Osteocyte (in vitro differentiated cells): ENCODE measurements around the gene SYT12. TPM values are rescaled to one million over a fixed set of nuclear protein-coding genes. Genes with fewer than 3 reads are reported as not detected.
"Not testable (repeated sequence)": the region's sequence is repeated elsewhere in the genome, so short reads cannot be mapped to it uniquely, and the experiment has no call there.

Source experiments
- DNase-seq: peaks from one replicate; pipeline ENCODE4 v3.0.0; 2021; ENCODE audit warnings: mixed read lengths; ENCODE audit not compliant: unreplicated experiment; ENCODE audit errors: extremely low spot score
- H3K27ac Mint-ChIP-seq: one replicate; pipeline ENCODE4 v1.8.0; 2021; ENCODE audit warnings: mild to moderate bottlenecking, mixed read lengths; ENCODE audit not compliant: unreplicated experiment
- H3K27me3 Mint-ChIP-seq: one replicate; pipeline ENCODE4 v1.8.0; 2021; ENCODE audit warnings: mixed read lengths; ENCODE audit not compliant: unreplicated experiment
- H3K36me3 Mint-ChIP-seq: one replicate; pipeline ENCODE4 v1.8.0; 2021; ENCODE audit warnings: mixed read lengths; ENCODE audit not compliant: unreplicated experiment
- H3K4me1 Mint-ChIP-seq: one replicate; pipeline ENCODE4 v1.8.0; 2021; ENCODE audit warnings: mixed read lengths; ENCODE audit not compliant: unreplicated experiment
- H3K4me3 Mint-ChIP-seq: one replicate; pipeline ENCODE4 v1.8.0; 2021; ENCODE audit warnings: mild to moderate bottlenecking, moderate library complexity, mixed read lengths; ENCODE audit not compliant: unreplicated experiment
- H3K9me3 Mint-ChIP-seq: one replicate; pipeline ENCODE4 v1.8.0; 2021; ENCODE audit warnings: mixed read lengths; ENCODE audit not compliant: unreplicated experiment
- total RNA-seq: library from RNA; stranded (reverse); gene quantifications from 2 replicates; pipeline ENCODE4 v1.2.1, GENCODE V29; 2021
- TF ChIP-seq, protein P1 (sequence below): fragments of 200-600 bp; sonication (generic); IDR thresholded peaks from 2 replicates; pipeline ENCODE4 v1.5.0; 2021; ENCODE audit warnings: antibody characterized with exemption, mild to moderate bottlenecking, moderate library complexity

Gene SYT12
- total RNA-seq, 1 donor from 2014 or later = 1.7 TPM

DNA sequence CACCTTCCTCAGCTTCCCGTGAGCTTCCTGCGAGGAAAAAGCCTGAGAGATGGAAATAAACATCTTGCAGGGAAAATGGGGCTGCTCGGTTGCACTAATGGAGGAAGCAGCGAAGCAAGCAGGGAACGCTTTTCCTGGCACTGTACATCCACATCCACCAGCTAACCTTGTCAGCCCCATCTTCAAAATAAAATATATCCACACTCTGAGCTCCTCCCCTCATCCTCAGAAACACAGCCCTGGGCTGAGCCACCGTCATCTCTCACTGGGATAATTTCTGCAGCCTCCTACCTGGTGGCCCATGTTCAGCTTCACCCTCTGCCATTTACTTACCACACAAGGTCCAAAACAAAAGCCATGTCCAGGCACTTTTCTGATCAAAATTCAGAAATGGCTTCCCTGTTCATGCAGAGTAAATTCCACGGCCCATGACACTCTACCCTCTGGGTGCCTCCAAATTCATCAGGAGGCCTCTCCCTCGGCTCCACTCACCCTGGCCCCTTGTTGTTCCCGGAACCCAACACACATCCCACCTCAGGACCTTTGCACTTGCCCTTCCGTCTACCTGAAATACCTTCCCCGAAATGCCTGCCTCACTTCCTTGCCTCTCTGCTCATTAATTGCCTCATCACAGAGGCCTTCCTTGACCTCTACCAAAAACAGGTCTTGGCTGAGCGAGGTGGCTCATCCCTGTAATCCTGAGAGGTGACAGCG, 34.9 kb upstream of the SYT12 start:
- TF ChIP-seq, protein P1, sequence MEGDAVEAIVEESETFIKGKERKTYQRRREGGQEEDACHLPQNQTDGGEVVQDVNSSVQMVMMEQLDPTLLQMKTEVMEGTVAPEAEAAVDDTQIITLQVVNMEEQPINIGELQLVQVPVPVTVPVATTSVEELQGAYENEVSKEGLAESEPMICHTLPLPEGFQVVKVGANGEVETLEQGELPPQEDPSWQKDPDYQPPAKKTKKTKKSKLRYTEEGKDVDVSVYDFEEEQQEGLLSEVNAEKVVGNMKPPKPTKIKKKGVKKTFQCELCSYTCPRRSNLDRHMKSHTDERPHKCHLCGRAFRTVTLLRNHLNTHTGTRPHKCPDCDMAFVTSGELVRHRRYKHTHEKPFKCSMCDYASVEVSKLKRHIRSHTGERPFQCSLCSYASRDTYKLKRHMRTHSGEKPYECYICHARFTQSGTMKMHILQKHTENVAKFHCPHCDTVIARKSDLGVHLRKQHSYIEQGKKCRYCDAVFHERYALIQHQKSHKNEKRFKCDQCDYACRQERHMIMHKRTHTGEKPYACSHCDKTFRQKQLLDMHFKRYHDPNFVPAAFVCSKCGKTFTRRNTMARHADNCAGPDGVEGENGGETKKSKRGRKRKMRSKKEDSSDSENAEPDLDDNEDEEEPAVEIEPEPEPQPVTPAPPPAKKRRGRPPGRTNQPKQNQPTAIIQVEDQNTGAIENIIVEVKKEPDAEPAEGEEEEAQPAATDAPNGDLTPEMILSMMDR = no peak
- H3K4me1 Mint-ChIP-seq = peaks cover 25% of the 10 kb centered on the region
- no peak for DNase-seq
- no peak overlapping the region for H3K4me3 Mint-ChIP-seq
- H3K27ac Mint-ChIP-seq = no peak overlapping the region
- peaks cover 3% of the 10 kb centered on the region for H3K27me3 Mint-ChIP-seq
- H3K36me3 Mint-ChIP-seq = no peaks in the 10 kb centered on the region
- H3K9me3 Mint-ChIP-seq = no peaks in the 10 kb centered on the region

DNA sequence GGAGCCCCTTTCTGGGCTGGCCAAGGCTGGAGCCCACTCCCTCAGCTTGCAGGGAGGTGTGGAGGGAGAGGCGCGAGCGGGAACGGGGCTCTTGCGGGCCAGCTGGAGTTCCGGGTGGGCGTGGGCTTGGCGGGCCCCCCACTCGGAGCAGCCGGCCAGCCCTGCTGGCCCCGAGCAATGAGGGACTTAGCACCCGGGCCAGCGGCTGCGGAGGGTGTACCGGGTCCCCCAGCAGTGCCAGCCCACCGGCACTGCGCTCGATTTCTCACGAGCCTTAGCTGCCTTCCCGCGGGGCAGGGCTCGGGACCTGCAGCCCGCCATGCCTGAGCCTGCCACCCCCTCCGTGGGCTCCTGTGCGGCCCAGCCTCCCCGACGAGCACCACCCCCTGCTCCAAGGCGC, 34.2 kb upstream of the SYT12 start:
- not testable (repeated sequence) for H3K27ac Mint-ChIP-seq, DNase-seq, H3K27me3 Mint-ChIP-seq, H3K9me3 Mint-ChIP-seq, H3K4me3 Mint-ChIP-seq, H3K36me3 Mint-ChIP-seq
- H3K4me1 Mint-ChIP-seq = peaks cover 23% of the 10 kb centered on the region

DNA sequence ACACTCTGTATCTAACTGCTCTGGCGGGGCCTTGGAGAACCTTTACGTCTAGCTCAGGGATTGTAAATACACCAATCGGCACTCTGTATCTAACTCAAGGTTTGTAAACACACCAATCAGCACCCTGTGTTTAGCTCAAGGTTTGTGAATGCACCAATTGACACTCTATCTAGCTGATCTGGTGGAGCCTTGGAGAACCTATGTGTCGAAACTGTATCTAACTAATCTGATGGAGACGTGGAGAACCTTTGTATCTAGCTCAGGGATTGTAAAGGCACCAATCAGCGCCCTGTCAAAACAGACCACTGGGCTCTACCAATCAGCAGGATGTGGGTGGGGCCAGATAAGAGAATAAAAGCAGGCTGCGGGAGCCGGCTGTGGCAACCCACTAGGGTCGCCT, 33.6 kb upstream of the SYT12 start:
- DNase-seq, H3K27ac Mint-ChIP-seq, H3K36me3 Mint-ChIP-seq, H3K9me3 Mint-ChIP-seq, H3K27me3 Mint-ChIP-seq, H3K4me3 Mint-ChIP-seq: not testable (repeated sequence)
- peaks cover 19% of the 10 kb centered on the region for H3K4me1 Mint-ChIP-seq

DNA sequence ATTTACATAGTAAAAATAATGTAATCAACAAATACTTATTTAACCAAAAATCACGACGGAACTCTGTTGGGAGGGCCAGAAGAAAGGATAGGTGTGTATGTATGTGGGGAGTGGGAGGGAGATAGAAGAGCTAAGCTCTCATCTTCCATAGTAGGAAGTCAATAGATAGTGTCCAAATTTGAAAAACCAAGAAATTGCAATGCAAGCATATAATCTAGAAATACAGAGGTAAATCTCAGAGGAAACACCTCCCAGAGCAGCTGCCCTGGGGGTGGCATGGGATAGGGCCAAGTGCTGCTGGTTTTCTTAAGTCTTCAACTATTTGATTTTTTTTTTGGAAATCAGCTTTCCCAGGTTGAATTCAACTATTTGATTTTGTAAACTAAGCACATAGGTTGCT, 30.9 kb upstream of the SYT12 start:
- TF ChIP-seq, protein P1 = no peak
- Mint-ChIP-seq H3K9me3 (no peaks in the 10 kb centered on the region), H3K27me3 (peaks cover 3% of the 10 kb centered on the region), H3K36me3 (no peaks in the 10 kb centered on the region), H3K4me3 (no peak overlapping the region), H3K27ac (no peak overlapping the region), H3K4me1 (peaks cover 16% of the 10 kb centered on the region)
- DNase-seq = no peak

DNA sequence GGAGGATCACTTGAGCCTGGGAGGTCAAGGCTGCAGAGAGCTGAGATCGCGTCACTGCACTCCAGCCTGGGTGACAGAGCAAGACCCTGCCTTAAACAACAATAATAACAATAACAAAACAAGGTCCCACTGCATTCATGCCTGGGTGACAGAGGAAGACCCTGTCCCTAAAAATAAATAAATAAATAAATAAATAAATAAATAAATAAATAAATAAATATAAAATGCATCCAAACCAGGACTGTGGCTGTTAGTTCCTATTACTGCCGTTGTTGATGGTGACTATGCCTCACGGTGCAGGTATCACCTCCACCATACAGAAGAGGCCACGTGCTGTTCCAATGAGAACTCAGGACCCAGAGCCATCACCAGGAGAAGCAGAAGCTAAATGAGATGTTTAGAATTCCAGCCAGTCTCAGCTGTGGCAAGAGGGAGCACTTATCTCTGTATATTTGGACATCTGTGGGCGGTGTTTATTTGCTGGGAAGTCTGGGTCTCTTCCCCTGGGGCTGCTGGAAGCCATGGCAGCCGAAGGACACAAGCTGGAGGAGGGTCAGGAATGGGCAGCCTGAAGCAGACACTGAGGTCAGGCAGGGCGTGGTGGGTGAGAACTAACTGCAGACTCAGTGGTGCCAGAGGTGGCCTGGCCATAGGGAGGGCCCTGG, 26.2 kb upstream of the SYT12 start:
- peaks cover 3% of the 10 kb centered on the region for H3K27me3 Mint-ChIP-seq
- no peaks in the 10 kb centered on the region for H3K36me3 Mint-ChIP-seq
- DNase-seq = no peak
- peak overlapping the region; percentile 66 for H3K27ac Mint-ChIP-seq
- H3K9me3 Mint-ChIP-seq = no peaks in the 10 kb centered on the region
- TF ChIP-seq, protein P1 = no peak
- peaks cover 13% of the 10 kb centered on the region for H3K4me1 Mint-ChIP-seq
- H3K4me3 Mint-ChIP-seq = no peak overlapping the region

DNA sequence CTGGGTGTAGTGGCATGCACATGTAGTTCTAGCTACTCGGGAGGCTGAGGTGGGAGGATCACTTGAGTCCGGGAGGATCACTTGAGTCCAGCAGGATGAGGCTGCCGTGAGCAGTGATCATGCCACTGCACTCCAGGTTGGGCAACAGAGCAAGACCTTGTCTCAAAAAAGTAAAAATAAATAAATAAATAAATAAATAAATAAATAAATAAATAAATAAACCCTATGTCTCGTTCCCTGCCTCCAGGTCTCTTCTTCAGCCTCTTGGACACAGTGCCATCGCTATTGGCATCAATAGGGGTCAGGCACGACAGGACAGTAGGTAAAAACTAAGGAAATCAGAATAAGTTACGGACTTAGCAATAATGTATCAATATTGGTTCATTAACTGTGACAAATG, 23.4 kb upstream of the SYT12 start:
- TF ChIP-seq, protein P1 = no peak
- no peaks in the 10 kb centered on the region for H3K27me3 Mint-ChIP-seq
- no peaks in the 10 kb centered on the region for H3K36me3 Mint-ChIP-seq
- no peak overlapping the region for H3K4me3 Mint-ChIP-seq
- no peak for DNase-seq
- peaks cover 17% of the 10 kb centered on the region for H3K4me1 Mint-ChIP-seq
- no peak overlapping the region for H3K27ac Mint-ChIP-seq
- no peaks in the 10 kb centered on the region for H3K9me3 Mint-ChIP-seq
